Mesenchymal stem cell (in vitro differentiated cells and primary cell): ENCODE data around the gene TOM1.

Source experiments
- DNase-seq: peaks from one replicate; pipeline ENCODE4 v3.0.0-alpha.2; 2013
- H2AFZ ChIP-seq: one replicate; pipeline ENCODE4 v1.6.1; 2013; ENCODE audit warnings: low read depth, mild to moderate bottlenecking, control low read depth, inconsistent platforms, low read length, moderate library complexity
- H2AK5ac ChIP-seq: 2 replicates; pipeline ENCODE4 v1.6.1; 2013; ENCODE audit warnings: low read length, moderate library complexity, mild to moderate bottlenecking, inconsistent platforms; ENCODE audit not compliant: severe bottlenecking
- H2BK120ac ChIP-seq: one replicate; pipeline ENCODE4 v1.6.1; 2013; ENCODE audit warnings: low read depth, mild to moderate bottlenecking, inconsistent platforms, low read length, moderate library complexity
- H2BK12ac ChIP-seq, 2 experiments: one replicate each; pipeline ENCODE4 v1.6.1; 2013; ENCODE audit warnings: inconsistent platforms in 2 of 2, low read length in 2 of 2, mild to moderate bottlenecking in 2 of 2, moderate library complexity in 2 of 2, control low read depth in 1 of 2
- H2BK15ac ChIP-seq: one replicate; pipeline ENCODE4 v1.6.1; 2013; ENCODE audit warnings: mild to moderate bottlenecking, low read depth, inconsistent platforms; ENCODE audit not compliant: poor library complexity, severe bottlenecking
- H2BK5ac ChIP-seq: 2 replicates; pipeline ENCODE4 v1.6.1; 2013; ENCODE audit warnings: low read depth, mild to moderate bottlenecking, low read length, control low read depth, inconsistent platforms; ENCODE audit not compliant: poor library complexity, severe bottlenecking
- H3K14ac ChIP-seq, 2 experiments: one replicate each; pipeline ENCODE4 v1.6.1; 2013; ENCODE audit warnings: inconsistent platforms in 2 of 2, low read length in 2 of 2, control low read depth in 1 of 2, mild to moderate bottlenecking in 1 of 2, moderate library complexity in 1 of 2
- H3K18ac ChIP-seq, 2 experiments: one replicate each; pipeline ENCODE4 v1.6.1; 2013; ENCODE audit warnings: inconsistent platforms in 2 of 2, low read length in 2 of 2, control low read depth in 1 of 2, low read depth in 1 of 2, mild to moderate bottlenecking in 1 of 2
- H3K23ac ChIP-seq, 2 experiments: one replicate each; pipeline ENCODE4 v1.6.1; 2013; ENCODE audit warnings: inconsistent platforms in 2 of 2, low read length in 2 of 2, mild to moderate bottlenecking in 2 of 2, moderate library complexity in 2 of 2, control low read depth in 1 of 2
- H3K27ac ChIP-seq: 2 replicates; pipeline ENCODE4 v1.5.1; 2013; ENCODE audit warnings: mild to moderate bottlenecking, moderate library complexity, low read length, control low read depth, inconsistent platforms; ENCODE audit not compliant: poor library complexity, severe bottlenecking
- H3K27me3 ChIP-seq, 2 experiments: 2 replicates each; pipeline versions ENCODE4 v1.6.1 to v1.7.0; 2013; ENCODE audit warnings: low read length in 2 of 2, mild to moderate bottlenecking in 2 of 2, moderate library complexity in 2 of 2, control low read depth in 1 of 2, inconsistent platforms in 1 of 2; ENCODE audit not compliant: control insufficient read depth in 1 of 2, insufficient read depth in 1 of 2
- H3K36me3 ChIP-seq, 2 experiments: 2 replicates each; pipeline versions ENCODE4 v1.6.1 to v1.7.0; 2013; ENCODE audit warnings: low read length in 2 of 2, control low read depth in 1 of 2, inconsistent platforms in 1 of 2, low read depth in 1 of 2, mild to moderate bottlenecking in 1 of 2; ENCODE audit not compliant: insufficient read depth in 2 of 2, control insufficient read depth in 1 of 2
- H3K4ac ChIP-seq, 2 experiments: one replicate each; pipeline ENCODE4 v1.6.1; 2013; ENCODE audit warnings: inconsistent platforms in 2 of 2, low read length in 2 of 2, mild to moderate bottlenecking in 2 of 2, moderate library complexity in 2 of 2, control low read depth in 1 of 2, low read depth in 1 of 2
- H3K4me1 ChIP-seq: 2 replicates; pipeline ENCODE4 v1.6.1; 2013; ENCODE audit warnings: low read depth, low read length, control low read depth; ENCODE audit not compliant: control insufficient read depth, insufficient read depth
- H3K4me2 ChIP-seq: 2 replicates; pipeline ENCODE4 v1.6.1; 2013; ENCODE audit warnings: low read length, mild to moderate bottlenecking, inconsistent platforms; ENCODE audit not compliant: poor library complexity, severe bottlenecking
- H3K4me3 ChIP-seq, 2 experiments: 2 replicates each; pipeline versions ENCODE4 v1.5.1 to v1.7.0; 2013; ENCODE audit warnings: low read length in 2 of 2, mild to moderate bottlenecking in 2 of 2, control low read depth in 1 of 2, low read depth in 1 of 2; ENCODE audit not compliant: insufficient read depth in 1 of 2
- H3K79me1 ChIP-seq: replicated peaks from 2 replicates; pipeline ENCODE4 v1.6.1; 2013; ENCODE audit warnings: mild to moderate bottlenecking, control low read depth, low read length, inconsistent platforms; ENCODE audit not compliant: poor library complexity, severe bottlenecking
- H3K9ac ChIP-seq: 2 replicates; pipeline ENCODE4 v1.7.0; 2013; ENCODE audit warnings: mild to moderate bottlenecking, low read length, moderate library complexity
- H3K9me3 ChIP-seq: 2 replicates; pipeline ENCODE4 v1.7.0; 2013; ENCODE audit warnings: mild to moderate bottlenecking, low read length; ENCODE audit not compliant: control insufficient read depth
- H4K8ac ChIP-seq: one replicate; pipeline ENCODE4 v1.6.1; 2013; ENCODE audit warnings: inconsistent platforms, mild to moderate bottlenecking, low read length, moderate library complexity
- H4K91ac ChIP-seq: one replicate; pipeline ENCODE4 v1.6.1; 2013; ENCODE audit warnings: mild to moderate bottlenecking, low read length, inconsistent platforms
- WGBS: methylation state at CpG from one replicate; pipeline ENCODE4 v1.1.7; 2013; ENCODE audit warnings: mixed read lengths; 5-methylcytosine and 5-hydroxymethylcytosine counted together

Gene TOM1

GRCh38 chr22:35348026-35348590 is 48.4 kb downstream of the TOM1 start:
- WGBS: 95% methylated on average over 18 of the region's 18 CpGs
- peaks cover 32% of the 10 kb centered on the region for H3K4me1 ChIP-seq
- no peaks in the 10 kb centered on the region for H3K79me1 ChIP-seq
- no peaks in the 10 kb centered on the region for H3K9me3 ChIP-seq
- no peak overlapping the region for H3K27ac ChIP-seq
- H3K23ac ChIP-seq: no peak overlapping the region
- H3K36me3 ChIP-seq: peaks cover 47 to 55% of the 10 kb centered on the region in 2 experiments
- H3K9ac ChIP-seq: no peak overlapping the region
- H3K14ac ChIP-seq: no peak overlapping the region
- H3K4ac ChIP-seq: no peak overlapping the region
- no peak for DNase-seq
- no peak overlapping the region for H2BK15ac ChIP-seq
- H3K4me3 ChIP-seq: no peak overlapping the region
- H3K4me2 ChIP-seq: no peak overlapping the region
- no peak overlapping the region for H3K18ac ChIP-seq
- no peak overlapping the region for H2AK5ac ChIP-seq
- H2AFZ ChIP-seq: no peak overlapping the region
- H4K91ac ChIP-seq: no peak overlapping the region
- no peak overlapping the region for H2BK120ac ChIP-seq
- no peaks in the 10 kb centered on the region for H3K27me3 ChIP-seq
- H2BK12ac ChIP-seq: no peak overlapping the region
- H2BK5ac ChIP-seq: no peak overlapping the region
- no peak overlapping the region for H4K8ac ChIP-seq

DNA sequence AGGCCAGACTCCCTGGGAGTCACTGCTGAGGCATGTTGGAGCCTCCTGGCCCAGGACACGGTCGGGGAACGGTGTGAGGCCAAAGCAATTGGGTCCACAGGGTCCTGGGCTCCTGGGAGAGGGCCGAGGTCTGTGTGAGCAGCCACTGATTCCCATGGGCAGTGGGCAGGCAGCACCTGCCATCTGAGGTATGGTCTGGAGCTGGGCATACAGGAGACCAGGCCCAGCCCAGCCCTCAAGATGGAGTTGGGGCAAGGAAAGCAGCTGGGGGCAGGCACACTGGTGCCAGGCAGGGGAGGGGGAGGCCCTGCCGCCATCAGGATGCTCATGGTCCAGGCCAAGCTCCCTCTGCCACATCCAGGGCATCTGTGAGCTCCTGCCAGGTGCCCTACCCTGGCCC is 49.0 kb downstream of the TOM1 start:
- H3K4ac ChIP-seq: no peak overlapping the region
- H3K14ac ChIP-seq: no peak overlapping the region
- peak overlapping the region; percentile 2 for H2AK5ac ChIP-seq
- no peak overlapping the region for H4K8ac ChIP-seq
- DNase-seq: no peak
- H2BK15ac ChIP-seq: no peak overlapping the region
- H3K79me1 ChIP-seq: no peaks in the 10 kb centered on the region
- no peak overlapping the region for H4K91ac ChIP-seq
- H3K27me3 ChIP-seq: no peaks in the 10 kb centered on the region
- H3K4me1 ChIP-seq: peaks cover 32% of the 10 kb centered on the region
- no peak overlapping the region for H2AFZ ChIP-seq
- H3K36me3 ChIP-seq: peaks cover 41 to 49% of the 10 kb centered on the region in 2 experiments
- no peak overlapping the region for H2BK5ac ChIP-seq
- H3K9me3 ChIP-seq: no peaks in the 10 kb centered on the region
- H3K4me3 ChIP-seq: no peak overlapping the region
- WGBS: 86% methylated on average over 5 of the region's 5 CpGs
- H3K9ac ChIP-seq: no peak overlapping the region
- H3K27ac ChIP-seq: no peak overlapping the region
- no peak overlapping the region for H2BK12ac ChIP-seq
- H3K4me2 ChIP-seq: no peak overlapping the region
- no peak overlapping the region for H3K18ac ChIP-seq
- H2BK120ac ChIP-seq: no peak overlapping the region
- no peak overlapping the region for H3K23ac ChIP-seq

DNA sequence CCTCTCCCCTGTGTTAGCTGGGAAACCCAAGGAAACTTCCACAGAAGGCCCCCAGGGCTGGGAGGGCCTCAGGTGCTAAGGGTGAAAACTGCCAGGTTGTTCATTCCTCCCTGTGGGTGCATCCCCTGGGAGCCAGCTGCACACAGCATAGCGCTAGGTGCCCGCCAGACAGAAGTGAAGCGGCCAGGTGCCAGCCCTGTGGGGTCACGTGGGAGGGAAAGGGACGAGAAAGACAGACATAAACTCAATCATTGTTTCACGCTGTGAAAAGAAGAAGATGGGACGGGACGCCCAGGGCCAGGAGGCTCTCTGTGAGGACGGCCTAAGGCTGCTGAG is 49.6 kb downstream of the TOM1 start:
- H2AFZ ChIP-seq: no peak overlapping the region
- peak overlapping the region in 1 of 2 experiments; percentile 28 for H2BK12ac ChIP-seq
- no peaks in the 10 kb centered on the region for H3K27me3 ChIP-seq
- H4K91ac ChIP-seq: no peak overlapping the region
- H3K79me1 ChIP-seq: no peaks in the 10 kb centered on the region
- H3K36me3 ChIP-seq: peaks cover 36 to 43% of the 10 kb centered on the region in 2 experiments
- no peak for DNase-seq
- H2AK5ac ChIP-seq: no peak overlapping the region
- H2BK5ac ChIP-seq: no peak overlapping the region
- no peak overlapping the region for H3K23ac ChIP-seq
- H3K4me1 ChIP-seq: peaks cover 34% of the 10 kb centered on the region
- no peak overlapping the region for H3K18ac ChIP-seq
- H3K4me3 ChIP-seq: no peak overlapping the region
- no peak overlapping the region for H3K4me2 ChIP-seq
- WGBS: 83% methylated on average over 9 of the region's 9 CpGs
- H2BK120ac ChIP-seq: no peak overlapping the region
- peak overlapping the region; percentile 40 for H3K27ac ChIP-seq
- H3K9ac ChIP-seq: no peak overlapping the region
- H3K9me3 ChIP-seq: no peaks in the 10 kb centered on the region
- no peak overlapping the region for H2BK15ac ChIP-seq
- H4K8ac ChIP-seq: no peak overlapping the region
- peak overlapping the region in 1 of 2 experiments; percentile 5 for H3K4ac ChIP-seq
- no peak overlapping the region for H3K14ac ChIP-seq

DNA sequence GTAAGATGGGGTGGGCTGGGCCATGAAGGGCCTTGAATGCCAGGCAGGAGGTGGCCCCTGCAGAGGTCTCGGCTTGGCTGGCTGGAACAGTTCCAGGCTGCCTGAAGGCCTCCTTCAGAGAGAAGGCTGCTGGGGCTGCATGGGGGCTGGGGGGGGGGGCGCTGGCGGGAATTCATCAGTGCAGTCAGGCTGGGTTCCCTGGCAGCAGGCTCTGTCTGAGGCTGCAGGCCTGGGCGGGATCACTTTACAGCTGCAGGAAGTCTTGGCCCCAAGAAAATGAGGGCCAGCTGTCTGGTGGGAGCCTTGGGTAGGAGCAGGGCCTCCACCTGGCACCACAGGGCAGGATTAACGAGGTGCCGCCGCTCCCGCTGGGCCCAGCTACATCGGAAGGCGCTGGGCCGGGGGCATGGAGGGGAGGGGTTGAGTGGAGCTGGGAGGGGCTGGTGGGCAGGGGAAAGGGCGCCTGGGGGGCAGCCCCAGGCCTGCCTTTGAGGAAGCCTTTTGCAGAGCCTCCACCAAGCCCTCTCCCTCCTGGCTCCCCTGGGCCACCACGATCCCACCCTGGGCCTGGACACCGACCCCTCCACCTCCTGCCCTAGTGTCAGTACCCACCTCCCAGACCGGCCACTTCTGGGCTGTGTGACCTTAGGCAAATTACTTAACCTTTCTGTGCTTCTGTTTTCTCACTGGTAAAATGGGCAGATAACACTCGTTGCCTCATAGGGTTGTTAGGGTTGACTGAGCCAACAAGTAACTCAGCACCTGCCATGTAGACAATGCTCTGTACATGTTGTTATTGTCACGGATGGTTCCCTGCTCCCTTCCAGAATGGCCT is 50.2 kb downstream of the TOM1 start:
- Histone ChIP-seq H3K4me1 (peaks cover 34% of the 10 kb centered on the region), H2BK12ac (peak overlapping the region in 1 of 2 experiments; percentile 45), H2AK5ac (peak overlapping the region; percentile 28), H3K4ac (peak overlapping the region in 1 of 2 experiments; percentile 50), H3K9ac (peak overlapping the region; percentile 91), H3K79me1 (no peaks in the 10 kb centered on the region), H2AFZ (no peak overlapping the region), H2BK15ac (peak overlapping the region; percentile 12), H3K27ac (peak overlapping the region; percentile 42), H4K91ac (peak overlapping the region; percentile 84), H3K18ac (peak overlapping the region; percentile 16 to 24), H2BK120ac (no peak overlapping the region), H4K8ac (peak overlapping the region; percentile 69), H3K4me3 (peak overlapping the region in 1 of 2 experiments; percentile 81), H3K27me3 (no peaks in the 10 kb centered on the region), H3K9me3 (no peaks in the 10 kb centered on the region), H3K23ac (no peak overlapping the region), H3K14ac (no peak overlapping the region), H3K36me3 (peaks cover 31 to 37% of the 10 kb centered on the region in 2 experiments), H2BK5ac (no peak overlapping the region), H3K4me2 (no peak overlapping the region)
- DNase-seq: no peak
- 76% methylated on average over 13 of the region's 17 CpGs for whole genome bisulfite sequencing
